Muscle of arm (tissue), 12 donors: ENCODE data around the gene SPRY1. TPM values are rescaled to one million over a fixed set of nuclear protein-coding genes. Genes with fewer than 3 reads are reported as not detected.

Experiments used
- DNase-seq: peaks from one replicate; pipeline ENCODE4 v3.0.0-alpha.2; 2013
- polyA plus RNA-seq, 12 donors: library from polyadenylated mRNA; unstranded; fragments of 120-200 nt; gene quantifications; one replicate each; pipeline ENCODE4 v1.2.1, GENCODE V29; 2013; ENCODE audit not compliant: insufficient read length in 12 of 12

The SPRY1 gene
- polyA plus RNA-seq, 12 donors = 120 to 873 (median 160) TPM

DNA sequence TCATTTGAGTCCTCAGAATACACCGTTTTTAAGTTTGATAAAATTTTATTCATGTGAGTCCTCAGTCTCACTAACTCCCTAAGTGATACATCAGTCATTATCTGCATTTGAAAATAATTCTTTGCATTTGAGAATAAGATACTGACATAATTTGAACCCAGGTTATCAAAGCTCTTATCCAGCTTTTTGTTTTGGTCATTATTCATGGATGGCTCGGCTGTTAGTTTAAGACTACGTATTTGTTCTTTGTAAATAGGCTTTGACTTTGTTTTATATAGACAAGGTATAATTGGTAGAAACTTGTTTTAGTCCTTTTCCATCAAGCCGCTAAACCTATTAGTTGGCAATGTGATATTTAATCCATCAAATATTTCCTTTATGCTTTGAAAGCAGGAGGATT, 7.9 kb downstream of the SPRY1 start:
- no peak for DNase-seq

DNA sequence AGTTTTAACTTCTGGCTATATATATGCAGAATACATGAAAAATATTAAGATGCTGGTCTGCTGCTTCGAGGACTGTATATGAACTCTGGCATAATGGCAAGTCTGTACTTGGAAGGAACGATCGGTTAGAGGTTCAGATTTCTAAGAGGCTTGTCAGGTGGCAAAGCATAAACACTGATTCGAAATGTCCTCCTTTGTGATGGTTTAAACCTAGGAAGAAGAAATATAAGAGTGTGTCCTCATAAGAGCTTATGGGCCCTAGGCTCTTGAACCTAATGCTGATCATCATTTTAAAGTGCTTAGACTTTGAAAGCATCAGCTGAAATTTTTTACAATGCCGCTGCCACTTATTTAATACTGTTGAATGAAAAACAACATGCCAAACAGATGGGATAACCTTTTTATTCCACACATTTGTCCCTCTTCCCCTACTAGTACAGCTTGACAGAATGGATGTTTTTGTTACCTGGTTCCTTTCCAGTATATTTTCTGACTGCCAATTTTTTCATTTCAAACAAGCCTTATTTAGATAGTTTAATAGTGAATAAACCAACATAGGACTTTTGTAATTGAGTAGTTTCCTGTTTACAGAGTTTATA, 8.8 kb downstream of the SPRY1 start:
- no peak for DNase-seq

DNA sequence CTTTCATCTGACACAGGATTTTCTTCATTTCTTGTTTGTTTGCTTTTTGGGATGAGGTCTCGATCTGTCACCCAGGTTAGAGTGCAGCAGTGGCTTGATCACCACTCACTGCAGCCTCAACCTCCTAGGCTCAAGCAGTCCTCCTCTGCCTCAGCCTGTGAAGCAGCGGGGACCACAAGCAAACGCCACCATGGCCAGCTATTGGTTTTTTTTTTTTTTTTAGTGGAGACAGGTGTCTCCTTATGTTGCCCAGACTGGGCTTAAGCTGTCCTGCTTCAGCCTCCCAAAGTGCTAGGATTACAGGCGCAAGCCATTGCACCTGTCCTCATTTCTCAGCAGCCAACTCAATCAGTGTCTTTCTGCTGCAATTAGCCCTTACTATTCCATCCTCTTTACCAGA, 10.3 kb downstream of the SPRY1 start:
- no peak for DNase-seq

DNA sequence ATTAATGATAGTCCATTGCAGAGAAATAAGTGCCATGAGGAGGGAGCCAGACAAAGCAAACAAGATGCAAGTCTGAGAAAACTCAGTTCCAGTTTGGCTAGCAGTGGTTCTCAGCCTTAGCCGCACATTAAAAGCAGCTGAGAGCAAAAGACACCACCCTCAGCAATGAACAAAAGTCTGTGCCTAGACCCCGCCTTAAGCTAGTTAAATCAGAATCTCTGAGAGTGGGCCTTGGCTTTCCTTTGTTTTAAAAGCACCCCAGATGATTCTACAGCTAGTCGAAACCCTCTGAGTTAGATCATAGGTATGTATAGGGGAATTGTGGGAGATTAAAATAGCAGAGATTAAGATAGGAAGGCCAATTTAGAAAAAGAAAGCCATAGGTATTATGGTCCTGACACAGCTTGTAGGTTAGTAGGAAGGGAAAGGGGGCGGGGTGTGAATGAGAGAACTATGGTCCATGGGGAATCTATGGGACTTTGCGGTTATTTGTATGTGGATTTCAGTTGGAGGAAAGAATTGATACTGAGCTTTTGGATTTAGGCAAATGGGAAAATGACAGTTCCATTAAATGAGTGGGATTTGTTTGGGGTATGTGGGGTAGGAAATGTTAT, 12.0 kb downstream of the SPRY1 start:
- DNase-seq = peak; percentile 52

DNA sequence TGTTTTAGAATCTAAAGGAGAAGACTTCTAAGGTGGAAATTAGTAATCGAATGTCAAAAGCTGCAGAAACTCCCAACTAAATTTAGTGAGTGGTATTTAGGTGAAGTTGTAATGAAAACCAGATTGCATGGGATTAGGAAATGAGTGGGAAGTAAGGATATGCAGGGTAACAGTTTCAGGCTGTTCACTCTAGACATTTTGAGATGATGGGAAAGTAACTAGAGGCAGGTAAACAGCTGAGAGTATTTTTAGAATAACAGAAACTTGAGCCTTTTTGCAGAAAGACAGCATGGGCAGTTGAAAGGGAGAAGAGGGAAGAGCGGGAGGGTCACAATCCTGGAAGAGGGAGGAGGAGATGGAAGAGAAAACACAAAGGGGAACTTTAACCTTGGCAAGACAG, 12.7 kb downstream of the SPRY1 start:
- DNase-seq = no peak

DNA sequence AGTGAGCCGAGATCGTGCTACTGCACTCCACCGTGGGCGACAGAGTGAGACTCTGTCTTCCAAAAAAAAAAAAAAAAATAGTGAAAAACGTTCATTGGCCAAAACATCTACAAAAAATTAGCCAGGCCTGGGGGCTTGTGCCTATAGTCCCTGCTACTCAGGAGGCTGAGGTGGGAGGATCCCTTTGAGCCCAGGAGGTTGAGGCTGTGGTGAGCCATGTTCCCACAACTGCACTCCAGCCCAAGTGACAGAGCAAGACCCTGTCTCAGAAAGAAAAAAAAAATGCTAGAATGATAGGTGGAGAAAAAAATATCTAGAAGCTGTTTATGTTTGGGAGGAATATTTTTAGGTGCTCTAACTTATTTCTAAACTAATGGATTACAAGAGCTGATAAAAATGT, 14.9 kb downstream of the SPRY1 start:
- DNase-seq = no peak

DNA sequence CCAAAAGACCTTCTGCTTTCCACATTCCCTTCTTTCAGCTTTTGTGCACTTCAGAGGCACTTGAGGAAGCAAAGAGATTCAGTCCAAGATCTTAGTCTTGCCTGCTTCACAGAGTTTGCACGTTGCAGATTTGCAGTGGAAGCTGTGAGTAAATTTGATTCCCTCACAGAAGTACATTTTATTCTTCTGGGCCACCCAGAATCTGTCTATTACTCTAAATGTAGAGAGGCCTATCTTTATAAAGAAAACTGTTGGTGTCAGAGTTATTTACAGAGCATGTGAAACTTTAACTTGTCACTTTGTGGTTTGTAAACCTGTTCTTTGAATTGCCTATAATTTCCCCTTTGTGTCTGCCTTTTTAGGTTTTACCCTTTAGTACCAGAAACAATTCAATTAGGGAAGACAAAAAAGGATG, 15.5 kb downstream of the SPRY1 start:
- DNase-seq = peak; percentile 66

DNA sequence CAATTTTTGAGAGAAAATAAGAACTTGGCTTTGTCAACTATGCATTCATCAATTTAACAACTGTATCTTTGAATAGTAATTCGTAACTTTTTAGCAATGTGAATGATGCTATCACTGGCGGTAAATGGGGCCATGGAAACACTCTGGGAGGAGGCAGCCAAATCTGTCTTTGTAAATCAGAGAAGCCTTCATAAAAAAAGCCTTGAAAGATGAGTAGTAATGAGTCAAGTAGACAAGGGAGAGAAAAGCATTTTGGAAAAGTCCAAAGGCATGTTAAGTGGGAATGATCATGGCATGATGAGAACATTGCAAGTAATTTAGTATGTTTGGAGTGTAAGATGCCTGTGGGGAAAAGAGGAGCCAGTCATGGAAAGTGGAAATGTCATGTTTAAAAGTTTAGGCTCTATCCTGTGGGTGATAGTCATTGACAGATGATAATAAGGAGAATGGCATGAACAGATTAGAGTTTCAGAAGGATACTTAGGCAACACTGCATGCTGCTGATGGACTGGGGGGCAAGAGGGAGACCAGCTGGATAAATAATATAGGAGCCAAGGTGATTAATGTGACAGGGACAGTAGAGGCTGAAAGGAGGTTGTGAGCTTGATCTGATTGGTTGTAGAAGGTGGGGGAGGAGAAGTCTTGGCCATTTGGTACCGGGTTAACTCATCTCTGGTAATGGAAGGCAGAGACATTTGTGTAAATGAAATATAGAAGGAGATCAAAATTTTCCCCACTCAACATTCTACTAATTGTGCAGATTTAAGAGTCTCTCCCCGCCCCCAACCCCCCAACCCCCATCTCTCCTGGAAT, 16.3 kb downstream of the SPRY1 start:
- DNase-seq = no peak

DNA sequence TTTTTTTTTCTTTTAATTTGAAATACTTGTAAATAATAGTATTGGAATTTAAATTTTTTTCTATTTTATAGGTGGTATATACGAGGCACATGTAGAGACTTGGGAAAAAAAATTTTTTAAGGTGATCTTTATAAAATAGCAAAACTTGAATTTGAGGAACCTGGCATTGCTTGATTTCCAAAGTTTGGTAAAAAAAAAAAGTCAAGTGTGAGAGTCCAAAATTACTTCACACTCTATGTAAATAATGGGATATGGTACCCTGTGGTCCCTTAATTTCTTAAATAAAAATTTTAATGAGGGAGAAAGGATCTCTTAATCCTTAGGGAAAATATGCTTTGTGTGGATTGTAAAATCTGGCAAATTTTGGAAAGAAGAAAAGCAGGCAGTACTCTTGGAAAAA, 19.0 kb downstream of the SPRY1 start:
- DNase-seq = no peak

DNA sequence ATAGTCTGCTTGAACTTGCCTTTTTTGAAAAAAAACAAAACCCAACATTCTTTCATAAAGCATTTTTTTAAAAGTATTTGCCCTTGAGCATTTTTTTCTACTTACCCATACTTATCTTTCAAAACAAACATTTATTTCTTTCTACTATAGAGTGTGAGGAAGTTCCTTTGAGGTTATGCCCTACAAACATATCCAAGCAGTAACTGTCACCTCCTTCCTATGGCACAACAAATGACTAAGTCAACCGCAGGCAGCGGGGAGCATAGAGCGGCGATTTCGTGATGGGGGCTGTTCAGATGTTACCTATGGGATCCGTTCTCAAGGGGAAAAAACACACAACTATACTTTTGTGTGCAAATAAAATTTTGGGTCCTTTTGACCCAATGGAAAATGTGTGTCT, 19.4 kb downstream of the SPRY1 start:
- no peak for DNase-seq

DNA sequence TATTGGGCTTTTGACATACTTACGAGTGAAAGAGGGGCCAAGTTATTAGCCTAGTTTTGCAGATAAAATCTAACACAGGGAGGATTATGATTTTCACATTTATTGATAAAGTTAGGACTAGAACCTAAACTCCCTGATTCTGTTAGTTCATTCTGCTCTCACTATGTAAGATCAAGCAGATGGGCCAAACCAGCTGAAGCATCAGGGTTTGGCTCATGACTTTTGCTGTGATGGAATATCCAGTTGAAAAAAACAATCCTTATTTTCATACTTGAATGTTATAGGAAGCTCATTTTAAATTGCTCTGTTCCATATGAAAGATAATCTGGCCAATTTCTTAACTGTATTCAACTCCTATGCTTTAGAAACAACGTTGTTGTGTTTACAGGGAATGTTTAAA, 21.2 kb downstream of the SPRY1 start:
- DNase-seq = peak; percentile 68

DNA sequence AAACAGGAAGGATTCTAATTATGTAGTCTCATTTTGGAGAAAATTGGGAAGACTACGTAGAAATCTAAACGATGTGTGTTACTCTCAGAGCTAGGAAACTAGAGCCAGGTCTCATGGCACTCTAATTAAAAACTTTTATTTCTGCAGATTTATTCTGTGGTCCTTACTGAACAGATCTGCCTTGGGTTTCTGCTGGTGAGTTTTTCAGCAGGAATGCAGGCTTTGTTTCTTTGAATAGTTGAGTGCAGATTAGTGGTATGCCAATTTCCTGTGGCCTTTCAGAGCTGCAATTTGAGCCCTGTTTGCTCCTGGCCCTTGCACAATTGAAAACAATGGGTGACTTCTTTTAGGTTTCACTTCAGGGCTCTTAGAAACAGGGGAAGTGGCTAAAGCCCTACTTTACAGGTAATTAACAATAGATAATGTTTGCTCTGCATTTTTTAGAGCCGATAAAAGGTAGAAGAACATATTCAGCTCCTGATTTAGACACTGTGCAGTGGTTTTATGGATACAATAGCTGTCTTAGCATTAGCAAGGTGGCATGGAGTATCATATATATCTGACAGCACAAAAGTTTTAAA, 21.8 kb downstream of the SPRY1 start:
- DNase-seq = no peak

DNA sequence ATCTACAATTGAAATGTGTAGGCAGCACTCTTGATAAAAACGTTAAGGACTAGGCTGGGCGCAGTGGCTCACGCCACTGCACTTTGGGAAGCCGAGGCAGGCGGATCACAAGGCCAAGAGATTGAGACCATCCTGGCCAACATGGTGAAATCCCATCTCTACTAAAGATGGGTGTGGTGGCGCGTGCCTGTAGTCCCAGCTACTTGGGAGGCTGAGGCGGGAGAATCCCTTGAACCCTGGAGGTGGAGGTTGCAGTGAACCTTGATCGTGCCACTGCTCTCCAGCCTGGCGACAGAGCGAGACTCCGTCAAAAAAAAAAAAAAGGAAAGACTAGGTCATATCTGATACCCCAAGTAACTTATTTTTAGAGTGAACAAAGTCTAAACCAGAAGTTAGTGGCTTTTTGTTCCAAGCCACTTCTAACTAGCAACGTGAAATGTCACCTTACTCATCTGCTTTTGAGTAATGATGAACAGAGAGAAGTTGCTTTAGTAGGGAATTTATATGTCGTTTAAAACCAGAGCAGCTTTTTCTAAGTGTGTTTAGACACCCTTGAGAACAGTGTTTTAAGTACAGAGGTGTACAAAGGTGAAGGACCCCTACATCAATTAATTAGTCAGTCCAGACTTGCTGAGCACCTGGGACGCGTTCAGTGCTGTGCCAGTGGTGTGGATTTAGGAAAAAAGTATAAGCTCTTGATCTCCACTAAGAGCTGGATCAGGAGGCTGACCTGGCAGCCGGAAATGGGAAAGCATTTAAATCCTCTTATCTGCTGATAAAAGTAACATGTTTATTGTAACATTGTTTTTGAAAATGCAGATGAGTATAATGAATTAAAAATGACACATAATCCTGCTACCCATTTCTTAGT, 23.5 kb downstream of the SPRY1 start:
- DNase-seq = no peak

DNA sequence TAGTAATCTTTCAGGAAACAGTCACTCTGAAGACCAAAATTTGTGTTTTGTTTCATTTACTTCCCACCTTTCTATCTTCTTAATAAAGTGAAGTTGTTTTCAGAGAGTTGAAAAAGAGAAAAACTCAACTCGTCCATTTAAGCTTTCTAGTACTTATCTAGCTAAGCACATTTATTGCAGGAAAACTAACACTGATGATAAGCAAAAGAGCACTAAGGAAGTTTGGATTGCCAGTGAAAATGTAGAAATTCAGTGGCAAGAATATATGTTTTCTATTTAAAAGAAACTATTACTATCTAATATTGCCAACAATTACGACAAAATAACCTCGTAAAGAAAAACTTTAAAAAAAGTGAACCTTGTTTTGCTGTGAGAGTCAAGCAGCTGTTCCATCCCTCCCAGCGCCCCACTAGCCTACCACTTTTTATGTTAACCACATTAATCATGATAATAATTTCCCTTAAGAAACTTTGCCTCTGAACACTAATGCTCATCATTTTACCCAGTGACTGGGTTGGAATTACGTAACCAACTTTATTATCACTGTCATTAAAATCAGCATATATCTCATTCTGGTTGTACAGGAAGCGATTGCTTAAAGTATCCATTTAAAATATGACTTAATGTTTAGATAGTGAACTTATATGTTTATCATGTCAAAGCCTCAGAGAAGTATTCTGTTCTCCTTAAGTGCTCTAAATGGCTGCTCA, 24.8 kb downstream of the SPRY1 start:
- DNase-seq = no peak

DNA sequence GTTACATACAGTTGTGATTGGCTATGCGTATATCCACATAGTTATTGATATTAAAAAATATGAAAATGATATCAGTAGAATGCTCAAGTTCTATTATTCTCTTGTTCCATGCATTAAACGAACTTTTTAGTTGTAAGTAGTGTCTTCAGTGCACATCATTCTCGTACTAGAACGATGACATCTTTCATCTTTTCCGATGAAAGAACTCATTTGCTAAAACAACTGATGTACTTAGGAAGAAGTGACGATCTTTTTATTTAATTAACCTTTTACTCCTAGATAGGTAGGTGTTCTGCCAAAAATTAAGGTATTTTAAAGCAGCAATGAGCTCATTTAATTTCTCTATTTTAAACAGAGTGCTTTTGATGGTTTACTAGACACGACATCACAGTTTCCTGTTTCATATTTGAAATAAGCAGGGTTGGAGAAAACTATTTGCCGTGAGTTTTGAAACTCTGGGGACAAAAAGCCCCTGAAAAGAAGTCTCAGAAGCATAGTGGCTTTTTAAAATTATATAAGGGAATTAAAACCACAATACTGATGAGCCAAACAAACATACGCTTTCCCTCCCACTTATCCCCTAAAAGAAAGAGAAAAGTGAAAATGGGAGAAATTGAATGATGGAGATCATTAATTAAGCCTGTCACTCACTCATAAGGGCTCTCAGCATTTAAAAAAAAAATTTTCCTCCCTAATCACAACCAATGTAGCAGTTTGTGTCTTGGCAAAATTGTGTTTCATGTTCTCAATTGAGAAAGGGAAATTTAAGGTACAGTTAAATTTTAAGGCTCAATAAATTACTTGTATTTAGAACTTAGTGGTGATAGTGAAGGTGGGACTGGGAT, 25.6 kb downstream of the SPRY1 start:
- DNase-seq = no peak

DNA sequence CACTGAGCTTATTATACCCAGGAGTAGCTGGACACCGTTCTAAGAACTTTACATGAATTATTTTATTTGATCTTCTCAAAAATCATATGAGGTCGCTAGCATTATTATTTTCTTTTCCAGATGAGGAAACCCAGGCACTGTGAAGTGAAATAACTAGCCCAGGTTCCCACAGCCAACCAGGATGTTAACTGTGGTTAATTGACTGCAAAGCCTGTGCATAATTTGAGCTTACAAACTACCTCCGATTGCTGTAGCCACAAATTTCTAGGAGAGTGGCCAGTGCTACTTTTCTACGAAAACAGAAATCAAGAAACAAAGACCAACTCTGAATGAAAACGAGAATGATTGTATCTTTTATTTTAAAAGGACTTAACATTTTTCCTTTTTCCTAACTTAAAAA, 27.2 kb downstream of the SPRY1 start:
- DNase-seq = no peak

DNA sequence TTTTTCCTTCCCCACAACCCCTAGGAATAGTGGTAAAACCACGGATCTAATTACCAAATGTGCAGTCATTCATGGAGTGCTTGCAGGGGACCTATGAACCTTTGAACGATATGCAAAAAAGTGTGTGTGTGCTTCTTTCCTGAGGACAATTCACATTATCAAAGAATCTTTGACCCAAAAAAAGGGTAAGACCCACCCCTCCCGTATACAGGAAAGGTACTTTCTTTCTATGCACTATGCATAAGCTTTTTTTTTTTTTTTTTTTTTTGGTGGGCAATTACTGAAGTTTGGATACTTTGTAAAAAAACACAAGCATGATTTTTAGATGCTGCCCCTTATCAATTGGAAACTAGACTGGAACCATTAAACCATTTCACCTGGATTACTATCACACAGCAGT, 31.4 kb downstream of the SPRY1 start:
- DNase-seq = no peak

DNA sequence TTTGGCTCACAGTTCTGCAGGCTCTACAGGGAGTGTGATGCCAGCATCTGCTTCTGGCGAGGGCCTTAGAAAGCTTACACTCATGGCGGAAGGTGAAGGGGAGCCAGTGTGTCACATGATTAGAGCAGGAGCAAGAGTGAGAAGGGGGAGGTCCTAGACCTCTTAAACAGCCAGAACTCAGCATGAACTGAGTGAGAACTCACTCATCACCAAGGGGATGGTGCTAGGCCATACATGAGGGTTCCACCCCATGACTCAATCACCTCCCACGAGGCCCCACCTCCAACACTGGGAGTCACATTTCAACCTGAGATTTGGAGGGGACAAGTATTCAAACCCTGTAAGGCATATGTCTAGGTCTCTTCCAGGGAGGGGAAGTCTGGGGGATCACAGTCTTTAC, 33.4 kb downstream of the SPRY1 start:
- no peak for DNase-seq

DNA sequence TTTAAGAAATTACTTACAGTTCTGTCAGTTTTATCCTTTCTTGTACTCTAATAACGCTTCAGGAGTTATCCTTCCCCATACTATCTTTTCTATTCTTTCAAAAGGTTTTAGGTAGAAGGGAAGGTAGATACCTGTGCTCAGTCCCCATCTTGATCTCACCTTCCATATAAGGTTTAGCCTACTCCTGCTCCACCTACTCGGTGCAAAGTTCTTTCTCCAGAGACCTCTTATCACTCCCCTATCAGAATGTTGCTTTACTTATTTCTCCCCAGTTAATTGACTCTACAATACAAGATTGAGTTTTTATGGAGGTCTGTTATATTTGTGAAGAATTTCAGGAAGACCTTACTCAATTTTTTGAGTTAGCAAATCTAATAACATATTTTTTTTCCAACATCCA, 33.9 kb downstream of the SPRY1 start:
- DNase-seq = no peak

DNA sequence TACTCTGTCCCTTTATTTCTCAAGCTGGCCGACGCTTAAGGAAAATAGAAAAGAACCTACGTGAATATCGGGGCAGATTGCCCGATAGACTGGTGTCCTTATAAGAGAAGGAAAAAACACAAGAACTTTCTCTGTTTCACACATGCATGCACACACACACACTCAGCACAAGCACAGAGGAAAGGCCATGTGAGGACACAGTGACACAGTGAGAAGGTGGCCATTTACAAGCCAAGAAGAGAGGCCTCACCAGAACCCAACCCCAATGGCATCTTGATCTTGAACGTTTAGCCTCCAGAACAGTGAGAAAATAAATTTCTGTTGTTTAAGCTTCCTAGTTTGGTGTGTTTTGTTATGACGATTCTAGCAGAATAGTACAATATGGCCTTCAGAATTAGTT, 37.0 kb downstream of the SPRY1 start:
- DNase-seq = no peak
